ENCODE data around the gene EML1.
A peak's percentile ranks its signal among the peaks of the same experiment; 100 is the strongest.

The EML1 gene

GRCh38 chr14:99806836-99807235 lies 13.6 kb downstream of the EML1 start:
- DNase-seq = no peak

GRCh38 chr14:99807413-99808153 lies 14.4 kb downstream of the EML1 start:
- no peak for DNase-seq

DNA sequence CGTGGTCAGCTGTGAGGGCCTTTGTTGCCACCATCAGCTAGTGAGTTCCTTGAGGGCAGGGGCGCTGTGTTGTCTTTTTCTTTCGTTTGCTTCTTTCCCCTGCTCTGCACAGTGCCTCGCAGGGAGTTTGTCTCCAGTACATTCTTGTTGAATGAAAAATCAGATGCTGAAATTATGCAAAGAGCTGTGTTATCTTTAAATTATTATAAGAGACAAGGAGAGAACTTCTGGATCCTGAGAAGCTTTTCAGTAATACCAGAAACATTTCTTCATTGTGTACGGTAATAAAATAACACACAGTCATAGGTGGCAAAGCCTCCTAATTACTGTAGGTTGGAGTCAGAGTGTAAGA lies 14.9 kb downstream of the EML1 start:
- no peak for DNase-seq

DNA sequence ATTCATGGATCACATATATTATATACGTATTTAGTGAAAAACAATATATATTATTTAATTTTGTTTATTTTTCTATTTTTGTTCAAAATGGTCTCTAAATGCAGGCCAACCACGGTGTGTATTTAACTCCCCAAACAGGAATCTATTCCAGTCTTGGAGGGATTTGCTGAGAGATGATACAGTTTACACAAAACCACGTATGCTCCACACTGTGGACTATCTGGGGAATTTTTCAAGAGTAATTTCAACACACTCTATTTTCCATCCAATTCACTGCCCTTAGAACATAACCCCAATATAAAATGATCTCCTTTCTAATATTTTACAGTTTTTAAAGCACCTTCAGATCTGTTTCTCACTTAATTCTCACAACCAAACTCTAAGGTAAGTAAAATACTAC lies 15.3 kb downstream of the EML1 start:
- DNase-seq = no peak

DNA sequence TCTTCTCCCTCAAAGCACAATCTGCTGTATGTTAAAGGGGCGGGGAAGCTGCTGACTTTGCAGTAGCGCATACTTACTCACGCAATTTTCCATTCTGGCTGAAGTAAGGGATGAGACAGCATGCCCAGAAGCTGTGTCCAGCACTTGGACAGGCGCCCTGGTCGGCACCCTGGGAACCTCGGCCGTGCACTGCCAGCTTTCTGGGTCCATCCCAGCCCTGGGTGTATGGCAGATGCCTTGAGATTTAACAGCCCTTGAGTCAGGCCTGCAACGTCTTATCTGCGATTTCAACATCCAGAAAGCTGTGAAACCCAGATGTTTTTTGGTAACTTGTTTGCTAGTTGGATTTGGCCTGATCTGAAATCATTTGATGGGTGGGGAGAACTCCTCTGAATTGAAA lies 16.1 kb downstream of the EML1 start:
- no peak for DNase-seq

- DNase-seq = no peak
Measured at GRCh38 chr14:99809859-99810558, 16.8 kb downstream of the EML1 start.

DNA sequence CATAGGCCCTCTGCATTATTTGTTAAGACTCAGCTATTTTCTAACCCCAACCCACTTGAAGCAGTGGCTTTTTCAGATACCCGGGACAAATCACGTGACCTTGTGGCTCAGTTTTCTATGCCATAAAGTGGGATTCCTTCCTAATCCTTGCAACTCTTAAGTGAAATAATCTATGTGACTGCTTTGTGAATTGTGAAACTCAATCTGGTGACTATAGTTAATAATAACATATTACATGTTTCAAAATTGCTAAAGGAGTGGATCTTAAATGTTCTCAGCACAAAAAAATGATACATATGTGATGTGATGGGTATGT lies 17.3 kb downstream of the EML1 start:
- DNase-seq = no peak

DNA sequence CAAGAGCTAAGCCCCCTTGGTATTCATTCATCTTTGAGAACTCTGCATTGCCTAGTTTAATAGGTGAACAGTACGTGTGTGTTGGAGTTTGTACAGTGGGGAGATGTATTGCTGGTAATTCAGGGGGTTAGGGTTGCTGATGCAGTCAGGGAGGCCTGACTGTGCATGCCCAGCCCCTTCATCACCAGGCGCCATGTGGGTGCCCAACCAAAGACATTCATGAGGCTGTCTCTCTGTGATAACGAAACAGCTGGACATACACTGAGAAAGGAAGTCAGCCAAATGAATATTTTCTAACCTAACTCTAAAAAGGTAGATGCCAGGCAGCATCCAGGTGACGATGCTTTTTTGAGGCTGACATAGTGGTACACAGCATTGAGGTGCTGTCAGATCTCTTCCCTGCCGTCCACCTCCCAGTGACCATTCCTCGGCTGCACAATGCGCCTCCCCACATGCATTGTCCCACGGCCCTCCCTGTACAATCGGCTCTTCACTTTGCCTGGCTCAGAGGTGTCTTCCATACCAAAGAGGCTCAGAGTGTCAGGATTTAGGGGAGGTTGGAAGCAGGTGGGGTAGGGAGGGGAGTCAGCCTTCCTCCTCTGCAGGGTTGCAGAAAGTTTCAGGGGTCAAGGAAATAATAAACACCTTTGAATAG lies 19.0 kb downstream of the EML1 start:
- DNase-seq = no peak

DNA sequence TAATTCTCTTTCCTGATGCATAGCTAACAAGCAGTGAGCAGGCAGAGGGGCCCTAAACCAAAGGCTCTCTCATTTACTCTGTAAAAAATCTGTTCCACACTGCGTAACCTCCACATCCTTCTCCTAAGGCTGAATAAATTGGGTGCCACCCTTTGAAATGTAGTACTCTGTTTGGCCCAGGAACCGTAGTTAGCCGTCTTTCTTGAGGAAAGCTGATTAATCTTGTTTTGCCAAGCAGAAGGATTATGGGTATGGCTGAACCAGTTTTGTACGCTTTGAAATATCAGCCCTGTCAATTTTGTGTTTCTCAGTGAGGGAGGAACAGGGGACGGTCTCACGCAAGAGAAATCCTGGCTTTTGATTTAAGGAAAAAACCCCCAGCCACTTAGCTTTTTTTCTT lies 19.7 kb downstream of the EML1 start:
- DNase-seq = no peak

GRCh38 chr14:99815696-99816095 lies 22.5 kb downstream of the EML1 start:
- no peak for DNase-seq

- no peak for DNase-seq
Measured at GRCh38 chr14:99816217-99816616, 23.0 kb downstream of the EML1 start.

DNA sequence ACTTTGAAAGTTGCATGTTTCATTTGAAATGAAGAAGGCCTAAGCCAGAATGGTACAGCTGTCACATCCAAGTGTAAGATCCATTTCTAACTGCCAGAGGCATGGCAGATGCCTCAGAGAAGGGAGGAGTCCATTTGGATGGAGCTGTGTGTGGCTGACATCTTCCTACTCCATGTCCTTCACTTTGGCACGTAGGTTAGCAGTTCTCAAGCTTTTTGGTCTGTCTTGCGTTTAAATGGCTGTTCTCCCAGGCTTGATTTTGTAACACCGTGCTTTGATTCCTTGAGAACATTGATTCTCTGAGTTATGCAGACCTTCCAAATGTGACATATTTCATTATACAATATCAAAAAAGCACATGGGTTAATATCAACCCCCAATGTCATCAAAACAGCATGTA lies 23.4 kb downstream of the EML1 start:
- DNase-seq = no peak

GRCh38 chr14:99817331-99817730 lies 24.1 kb downstream of the EML1 start:
- no peak for DNase-seq

DNA sequence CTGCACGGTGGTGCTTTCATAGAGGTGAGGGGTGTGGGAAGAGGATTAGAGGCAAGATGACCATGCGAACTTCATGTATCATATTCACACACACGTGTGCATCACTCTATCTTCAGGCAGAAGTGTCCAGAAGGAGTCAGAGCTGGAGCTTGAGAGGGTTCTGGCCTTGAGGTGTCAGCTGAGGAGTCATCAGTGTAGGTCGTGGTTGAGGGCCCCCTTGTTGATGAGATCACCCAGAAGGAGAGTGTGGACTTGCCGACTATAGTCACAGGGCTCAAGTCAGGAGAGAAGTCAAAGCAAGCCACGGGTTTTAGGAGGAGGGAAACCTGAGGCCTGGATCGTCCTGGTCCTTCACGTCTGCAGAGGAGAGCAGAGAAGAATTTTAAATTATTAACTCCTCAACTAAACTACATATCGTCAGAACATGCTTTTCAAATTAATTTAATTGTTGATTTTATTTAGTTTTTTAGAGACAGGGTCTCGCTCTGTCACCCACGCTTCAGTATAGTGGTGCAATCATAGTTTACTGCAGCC lies 25.4 kb downstream of the EML1 start:
- DNase-seq = no peak

GRCh38 chr14:99819514-99819913 lies 26.3 kb downstream of the EML1 start:
- DNase-seq = peak; percentile 43

DNA sequence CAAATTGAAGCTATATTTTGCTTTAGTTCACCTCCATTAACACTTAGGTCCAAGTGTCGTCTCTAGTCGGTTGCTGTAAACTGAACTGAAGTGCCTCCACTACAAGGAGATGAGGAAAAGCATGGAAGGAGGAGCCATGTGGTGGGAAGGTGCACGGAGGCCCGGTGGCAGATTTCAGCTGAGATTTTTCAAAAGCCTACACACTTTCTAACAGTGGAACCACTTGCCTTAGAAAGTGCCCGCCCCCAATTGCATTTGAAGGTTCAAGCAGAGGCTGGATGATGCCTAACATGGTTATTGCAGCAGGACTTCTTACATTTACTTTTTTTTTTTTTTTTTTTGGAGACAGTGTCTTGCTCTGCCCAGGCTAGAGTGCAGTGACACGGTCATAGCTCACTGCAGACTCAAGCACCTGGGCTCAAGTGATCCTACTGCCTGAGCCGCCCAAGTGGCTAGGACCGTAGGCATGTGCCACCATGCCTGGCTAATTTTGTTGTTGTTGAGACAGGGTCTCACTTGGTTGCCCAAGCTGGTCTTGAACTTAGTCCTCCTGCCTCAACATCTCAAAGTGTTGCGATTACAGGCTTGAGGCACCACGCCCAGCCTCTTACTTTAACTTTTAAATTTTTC lies 27.6 kb downstream of the EML1 start:
- no peak for DNase-seq

GRCh38 chr14:99821519-99822508 lies 28.6 kb downstream of the EML1 start:
- peak; percentile 27 for DNase-seq

DNA sequence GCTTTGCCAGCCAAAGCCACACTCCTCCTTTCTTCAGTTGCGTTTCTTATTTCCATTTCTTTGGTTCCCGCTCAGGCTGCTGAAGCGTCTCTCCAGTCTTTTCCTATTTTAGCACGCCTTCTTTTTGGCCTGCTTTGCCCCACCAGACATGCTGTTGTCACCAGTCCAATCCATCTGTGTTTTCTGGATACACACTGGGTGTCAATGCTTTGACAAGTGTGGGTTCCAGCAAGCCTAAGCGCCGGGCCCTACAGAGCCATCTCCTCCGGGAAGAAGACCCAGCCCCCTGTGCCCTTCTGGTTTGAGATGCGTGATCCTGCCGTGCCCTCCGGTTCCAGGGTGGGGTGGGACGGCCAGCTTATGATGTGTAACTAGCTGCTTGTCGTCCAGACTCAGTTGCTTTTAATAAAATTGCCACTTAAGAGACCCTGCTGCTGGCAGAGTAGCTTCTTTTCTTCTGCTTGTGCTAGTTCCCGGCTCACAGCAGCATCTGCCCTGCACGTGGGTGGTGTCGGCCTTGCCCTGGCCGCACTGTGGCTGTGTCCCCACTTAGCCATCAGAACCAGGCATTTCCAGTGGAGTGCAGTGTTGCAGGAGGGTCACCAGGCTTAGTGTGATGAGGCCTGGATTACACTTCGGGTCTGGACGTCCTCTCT lies 29.7 kb downstream of the EML1 start:
- DNase-seq = no peak

GRCh38 chr14:99824776-99825175 lies 31.6 kb downstream of the EML1 start:
- no peak for DNase-seq

DNA sequence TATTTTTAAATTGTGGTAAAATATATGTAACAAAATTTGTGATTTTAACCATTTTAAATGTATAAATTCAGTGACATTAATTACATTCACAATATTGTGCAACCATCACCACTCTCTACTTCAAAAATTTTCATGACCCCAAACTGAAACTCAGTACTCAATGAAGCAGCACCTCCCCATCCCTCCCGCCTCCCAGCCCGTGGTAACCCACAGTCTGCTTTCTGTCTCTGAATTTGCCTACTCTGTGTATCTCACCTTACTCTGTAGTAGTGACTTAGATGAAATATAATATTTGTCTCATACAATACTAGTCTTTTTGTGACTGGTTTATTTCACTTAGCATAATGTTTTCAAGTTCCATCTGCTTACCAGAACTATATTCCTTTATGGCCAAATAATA lies 36.2 kb downstream of the EML1 start:
- no peak for DNase-seq

GRCh38 chr14:99831303-99831702 lies 38.1 kb downstream of the EML1 start:
- no peak for DNase-seq

All from activated CD4-positive, alpha-beta T cell treated with anti-CD3 and anti-CD28 coated beads, Interleukin-2, Interleukin-6, amounts not matched to agents 100 ng/mL and 50 ng/mL, durations not matched to agents 16 hours and 8 hours (primary cell).